GM12865 (cell line): ENCODE results near the gene TBCE.
"Not testable (repeated sequence)": the region's sequence is repeated elsewhere in the genome, so short reads cannot be mapped to it uniquely, and the experiment has no call there.

ENCODE experiments used
- DNase-seq: peaks from one replicate; pipeline ENCODE4 v3.0.0; 2010; ENCODE audit warnings: low read depth
- H3K4me3 ChIP-seq: 2 replicates; pipeline ENCODE4 v1.5.1; 2011; ENCODE audit warnings: mild to moderate bottlenecking, low read depth, low read length, control low read depth
- CTCF ChIP-seq: IDR thresholded peaks from 2 replicates; pipeline ENCODE4 v1.5.1; 2011; ENCODE audit warnings: low read length, control low read depth, low read depth, inconsistent platforms; ENCODE audit not compliant: insufficient read depth; ENCODE audit errors: missing control alignments

The TBCE gene

GRCh38 chr1:235465066-235465465 is 97.8 kb downstream of the TBCE start:
- no peak for TF ChIP-seq CTCF
- no peak for DNase-seq
- H3K4me3 ChIP-seq: no peak overlapping the region

DNA sequence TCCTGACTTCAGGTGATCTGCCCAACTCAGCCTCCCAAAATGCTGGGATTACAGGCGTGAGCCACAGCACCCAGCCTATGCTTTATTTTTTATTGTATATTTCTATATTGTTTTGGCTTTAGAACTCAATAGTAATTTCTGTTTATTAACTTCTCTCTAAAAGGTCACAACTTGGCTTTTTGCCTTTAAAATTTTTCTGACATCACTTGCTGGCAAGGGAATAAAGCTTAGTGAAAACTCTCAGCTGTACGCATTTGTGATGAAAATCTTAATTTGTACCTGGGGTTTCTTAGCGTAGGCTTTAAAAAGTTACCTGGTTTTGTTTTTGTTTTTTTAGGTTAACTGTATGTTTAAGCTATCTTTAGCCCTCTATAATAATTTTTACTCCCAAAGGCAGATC is 100.8 kb downstream of the TBCE start:
- no peak for DNase-seq
- no peak for TF ChIP-seq CTCF
- no peak overlapping the region for H3K4me3 ChIP-seq

- no peak for TF ChIP-seq CTCF
- no peak overlapping the region for H3K4me3 ChIP-seq
- no peak for DNase-seq
These were observed 101.7 kb downstream of the TBCE start for GRCh38 chr1:235468970-235469369.

GRCh38 chr1:235469897-235470296 is 102.7 kb downstream of the TBCE start:
- not testable (repeated sequence) for H3K4me3 ChIP-seq, DNase-seq

- no peak for TF ChIP-seq CTCF
- no peak for DNase-seq
- H3K4me3 ChIP-seq: no peak overlapping the region
These were observed 103.7 kb downstream of the TBCE start for GRCh38 chr1:235470741-235471439.

GRCh38 chr1:235473806-235474205 is 106.6 kb downstream of the TBCE start:
- H3K4me3 ChIP-seq: no peak overlapping the region
- no peak for DNase-seq
- no peak for TF ChIP-seq CTCF

- DNase-seq: no peak
- TF ChIP-seq CTCF: no peak
- H3K4me3 ChIP-seq: no peak overlapping the region
These were observed 115.9 kb downstream of the TBCE start for GRCh38 chr1:235483090-235483489.
